Suprapubic skin (tissue), 2 donors: Measurements from ENCODE around the gene TMEM135.

ENCODE experiments used
- EP300 ChIP-seq: sonication (generic); formaldehyde crosslinking; IDR thresholded peaks from one replicate; pipeline ENCODE4 v1.6.1; 2017; ENCODE audit warnings: antibody characterized with exemption
- POLR2A ChIP-seq, 2 donors: fragments of 450-650 bp; IDR thresholded peaks; one replicate each; pipeline ENCODE4 v1.6.1; 2017; ENCODE audit warnings: antibody characterized with exemption in 2 of 2, mild to moderate bottlenecking in 2 of 2, moderate library complexity in 2 of 2

DNA sequence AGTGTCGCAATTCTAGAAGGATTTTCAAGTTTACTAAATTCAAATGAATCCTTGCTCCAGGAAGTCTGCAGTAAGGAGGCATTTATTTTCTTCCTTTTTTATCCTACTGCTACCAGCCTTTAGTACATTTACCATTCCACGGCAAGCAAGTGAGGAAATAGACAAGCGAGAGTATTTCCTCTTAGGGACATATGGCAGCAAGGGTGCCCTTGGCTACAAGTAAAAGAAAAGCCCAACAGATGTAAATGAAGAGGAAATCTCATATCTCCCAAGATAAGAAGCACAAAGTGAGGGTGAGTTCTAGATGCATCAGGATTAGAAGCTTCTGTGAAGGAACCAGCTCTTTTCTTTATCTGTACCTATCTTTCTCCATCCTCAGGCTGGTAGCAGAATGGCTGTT is 44.7 kb upstream of the TMEM135 start:
- TF ChIP-seq POLR2A (IDR thresholded peaks at IDR 0.05), result no peak
- no peak for TF ChIP-seq EP300
